SIG-M5 treated with dmso at 0.1 percent for 504 hours (cell line): ENCODE measurements around the gene PIK3C2B.

Experiments
- DNase-seq: peaks from one replicate; lab custom pipeline; 2025; ENCODE audit not compliant: unreplicated experiment; lab: John Stamatoyannopoulos, UW

PIK3C2B gene

GRCh38 chr1:204480515-204480914 lies 14.1 kb downstream of the PIK3C2B start:
- no peak for DNase-seq

- peak; percentile 38 for DNase-seq
Observed at GRCh38 chr1:204479387-204480136, 15.0 kb downstream of the PIK3C2B start.

- no peak for DNase-seq
Observed at GRCh38 chr1:204478921-204479320, 15.7 kb downstream of the PIK3C2B start.

GRCh38 chr1:204478172-204478899 lies 16.3 kb downstream of the PIK3C2B start:
- no peak for DNase-seq

- no peak for DNase-seq
Observed at GRCh38 chr1:204477036-204477740, 17.4 kb downstream of the PIK3C2B start.

- DNase-seq = no peak
Observed at GRCh38 chr1:204476563-204476962, 18.0 kb downstream of the PIK3C2B start.

- peak; percentile 34 for DNase-seq
Observed at GRCh38 chr1:204475656-204476432, 18.8 kb downstream of the PIK3C2B start.

GRCh38 chr1:204473400-204473965 lies 21.1 kb downstream of the PIK3C2B start:
- DNase-seq = no peak

GRCh38 chr1:204472660-204473059 lies 21.9 kb downstream of the PIK3C2B start:
- no peak for DNase-seq

GRCh38 chr1:204471687-204472086 lies 22.9 kb downstream of the PIK3C2B start:
- DNase-seq = no peak

- DNase-seq = no peak
Observed at GRCh38 chr1:204469304-204469703, 25.3 kb downstream of the PIK3C2B start.

- no peak for DNase-seq
Observed at GRCh38 chr1:204468766-204469302, 25.8 kb downstream of the PIK3C2B start.

- no peak for DNase-seq
Observed at GRCh38 chr1:204468206-204468605, 26.4 kb downstream of the PIK3C2B start.

- DNase-seq = no peak
Observed at GRCh38 chr1:204466416-204467405, 27.9 kb downstream of the PIK3C2B start.

GRCh38 chr1:204465546-204466415 lies 28.8 kb downstream of the PIK3C2B start:
- peak; percentile 14 for DNase-seq

- DNase-seq = no peak
Observed at GRCh38 chr1:204464701-204465100, 29.9 kb downstream of the PIK3C2B start.

- no peak for DNase-seq
Observed at GRCh38 chr1:204464187-204464631, 30.4 kb downstream of the PIK3C2B start.
